GM19023 (cell line): ENCODE data around the gene RAPGEF4.

Source experiments
- ATAC-seq: cut with Tn5 transposase; IDR thresholded peaks from one replicate; pipeline ENCODE4 v1.9.1; 2021; ENCODE audit warnings: mild to moderate bottlenecking, moderate library complexity; ENCODE audit not compliant: unreplicated experiment

Gene RAPGEF4

DNA sequence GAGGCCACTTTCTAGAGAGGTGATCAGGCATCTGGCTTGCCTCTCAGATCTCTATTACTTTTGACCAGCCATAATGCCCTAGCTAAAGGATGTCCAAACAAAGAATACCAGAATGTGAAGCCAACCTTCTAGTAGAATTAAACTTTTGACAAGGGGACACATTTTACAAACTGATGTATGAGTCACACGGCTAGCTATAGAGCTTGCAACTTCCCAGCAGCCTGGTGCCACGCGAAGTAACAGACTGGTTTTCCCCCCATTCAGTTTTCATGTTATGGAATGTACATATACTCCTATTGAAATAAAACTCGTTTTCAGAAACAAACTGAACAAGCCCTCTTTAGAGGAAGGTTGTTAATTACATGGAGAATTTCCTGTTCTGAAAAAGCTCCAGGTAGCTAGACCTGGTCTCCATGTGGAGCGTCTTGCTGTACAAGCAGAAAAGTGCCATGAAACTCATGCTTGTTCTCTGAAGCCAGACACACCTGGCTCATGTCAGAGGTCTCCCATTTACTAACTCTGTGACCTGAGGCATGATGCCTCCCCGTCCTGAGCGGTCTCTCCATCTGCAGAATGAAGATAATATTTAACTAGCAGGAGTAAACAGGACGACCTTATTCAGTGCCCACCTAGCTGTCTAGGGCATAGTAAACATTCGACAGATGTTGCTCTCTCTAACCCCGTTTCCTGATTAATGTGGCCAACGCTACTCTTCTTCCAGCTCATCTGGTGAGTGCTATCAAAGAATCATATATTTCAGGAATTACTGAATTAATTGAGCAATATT is 258.5 kb downstream of the RAPGEF4 start:
- ATAC-seq: no peak

DNA sequence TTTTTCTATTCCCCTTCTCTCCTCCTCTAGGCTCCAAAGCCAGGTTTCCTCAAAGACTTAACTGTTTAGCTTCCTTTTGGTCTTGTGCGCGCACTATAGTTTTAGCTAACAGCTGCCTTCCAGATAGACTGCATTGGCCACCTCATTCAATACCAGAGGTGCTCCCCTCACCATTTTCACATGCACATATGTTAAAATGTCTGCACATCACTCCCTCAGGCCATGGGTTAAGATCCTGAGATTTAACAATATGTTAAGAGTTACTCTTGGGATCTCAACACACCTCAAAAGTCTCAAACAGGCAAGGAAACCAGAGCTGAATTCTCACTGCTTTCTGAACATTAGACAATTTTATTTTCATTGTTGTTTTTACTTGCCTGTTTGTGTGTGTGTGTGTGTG is 259.2 kb downstream of the RAPGEF4 start:
- ATAC-seq: no peak

DNA sequence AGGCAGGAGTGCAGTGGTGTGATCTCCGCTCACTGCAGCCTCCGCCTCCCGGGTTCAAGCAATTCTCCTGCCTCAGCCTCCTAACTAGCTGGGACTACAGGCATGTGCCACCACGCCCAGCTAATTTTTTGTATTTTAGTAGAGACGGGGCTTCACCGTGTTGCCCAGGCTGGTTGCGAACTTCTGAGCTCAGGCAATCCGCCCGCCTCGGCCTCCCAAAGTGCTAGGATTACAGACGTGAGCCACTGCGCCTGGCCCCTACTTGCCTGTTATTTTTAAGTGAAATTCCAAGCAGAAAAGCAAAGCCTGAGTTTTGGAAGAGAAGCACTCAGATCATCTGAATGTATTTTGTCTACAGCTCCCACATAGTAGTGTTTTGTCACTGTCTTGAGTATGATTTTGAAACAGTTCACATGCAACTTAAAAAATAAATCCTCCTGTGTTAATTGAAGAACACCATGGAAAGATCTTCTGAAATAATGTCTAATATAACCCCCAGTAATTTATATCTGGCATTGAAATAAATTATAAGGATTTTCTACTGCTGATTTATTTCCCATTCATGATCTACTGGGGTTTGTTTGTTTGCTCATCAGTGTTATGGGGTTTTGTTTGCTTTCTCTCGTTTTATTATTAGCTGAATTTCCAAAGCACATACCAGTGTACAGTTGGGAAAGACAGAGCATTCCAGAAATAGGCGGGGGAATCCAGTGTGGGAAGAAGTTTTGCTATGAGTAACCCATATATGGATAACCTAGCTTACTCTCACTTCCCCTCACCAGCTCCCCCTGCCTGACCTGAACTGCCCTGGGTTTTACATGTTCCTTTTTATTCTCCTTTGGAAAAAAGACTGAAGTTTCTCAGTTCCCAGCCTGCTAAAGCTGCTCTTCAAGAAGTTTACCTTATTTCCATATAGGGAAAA is 259.9 kb downstream of the RAPGEF4 start:
- ATAC-seq: no peak

DNA sequence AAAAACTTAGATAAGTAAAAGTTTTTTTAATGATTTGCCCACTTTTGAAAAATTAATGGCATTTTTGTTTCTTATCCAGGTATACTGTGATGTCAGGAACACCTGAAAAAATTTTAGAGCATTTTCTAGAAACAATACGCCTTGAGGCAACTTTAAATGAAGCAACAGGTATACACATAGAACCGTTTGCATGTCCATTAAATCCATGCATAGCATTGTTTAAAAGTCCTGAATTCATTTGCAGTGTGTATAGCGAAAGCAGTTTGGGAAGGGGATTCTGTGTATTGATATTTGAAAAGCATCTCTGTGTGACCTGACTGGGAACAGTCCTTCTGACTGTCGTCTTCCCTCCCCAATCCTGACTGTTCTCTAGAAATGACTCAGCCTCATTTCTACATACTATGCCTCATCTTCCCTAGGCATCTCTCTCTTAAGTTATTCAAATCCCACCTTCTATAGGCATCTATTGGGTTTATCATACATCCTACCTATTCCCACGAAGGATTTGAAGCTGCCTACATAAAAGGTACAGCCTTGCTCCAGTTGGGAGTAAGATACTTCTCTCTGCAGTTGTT is 260.8 kb downstream of the RAPGEF4 start:
- no peak for ATAC-seq

DNA sequence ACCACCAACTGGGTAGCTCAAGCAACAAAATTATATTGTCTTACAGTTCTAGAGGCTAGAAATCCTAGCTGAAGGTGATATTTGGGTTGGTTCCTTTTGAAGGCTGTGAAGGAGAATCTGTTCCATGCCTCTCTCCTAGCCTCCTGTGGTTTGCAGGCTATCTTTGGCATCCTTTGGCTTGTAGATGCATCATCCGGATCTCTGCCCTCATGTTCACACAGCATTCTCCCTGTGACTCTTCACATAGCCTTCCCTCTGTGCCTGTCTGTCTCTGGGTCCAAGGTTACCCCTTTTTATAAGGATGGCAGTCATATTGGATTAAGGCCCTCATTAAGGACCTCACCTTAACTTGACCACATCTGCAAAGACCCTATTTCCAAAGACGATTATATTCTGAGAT is 261.4 kb downstream of the RAPGEF4 start:
- ATAC-seq: no peak

DNA sequence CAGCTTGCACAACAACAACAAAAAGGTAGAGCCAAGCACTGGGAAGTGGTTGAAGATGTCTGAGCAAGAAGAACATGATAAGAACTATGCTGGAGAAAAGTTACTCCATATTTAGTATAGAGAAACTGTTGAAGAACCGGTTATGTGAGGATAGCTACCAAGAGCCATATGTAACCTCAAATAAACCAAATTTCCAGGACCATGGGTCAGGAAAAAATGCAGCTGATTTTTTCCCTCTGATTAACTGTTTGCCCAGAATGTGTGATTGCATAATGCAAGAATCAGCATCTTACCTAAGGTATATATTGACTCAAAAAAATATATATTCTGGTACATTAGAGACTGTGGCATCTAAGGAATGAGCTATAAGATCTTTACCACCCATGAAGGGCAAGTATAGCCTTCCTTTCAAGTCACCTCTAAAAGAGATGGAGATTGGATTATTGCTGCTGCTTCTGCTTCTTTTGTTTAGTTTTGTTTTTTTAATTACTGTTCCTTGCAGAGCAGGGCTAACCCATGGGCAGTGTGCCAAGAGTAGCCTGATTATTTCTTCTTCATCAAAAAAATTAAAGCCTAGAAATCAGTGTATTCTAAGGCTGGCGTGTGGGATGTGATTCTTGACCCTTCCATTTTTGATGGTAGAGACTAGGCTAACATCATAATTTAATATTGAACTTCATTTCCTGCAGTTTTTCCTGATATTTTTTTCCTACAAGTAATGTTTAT is 263.1 kb downstream of the RAPGEF4 start:
- ATAC-seq: no peak

DNA sequence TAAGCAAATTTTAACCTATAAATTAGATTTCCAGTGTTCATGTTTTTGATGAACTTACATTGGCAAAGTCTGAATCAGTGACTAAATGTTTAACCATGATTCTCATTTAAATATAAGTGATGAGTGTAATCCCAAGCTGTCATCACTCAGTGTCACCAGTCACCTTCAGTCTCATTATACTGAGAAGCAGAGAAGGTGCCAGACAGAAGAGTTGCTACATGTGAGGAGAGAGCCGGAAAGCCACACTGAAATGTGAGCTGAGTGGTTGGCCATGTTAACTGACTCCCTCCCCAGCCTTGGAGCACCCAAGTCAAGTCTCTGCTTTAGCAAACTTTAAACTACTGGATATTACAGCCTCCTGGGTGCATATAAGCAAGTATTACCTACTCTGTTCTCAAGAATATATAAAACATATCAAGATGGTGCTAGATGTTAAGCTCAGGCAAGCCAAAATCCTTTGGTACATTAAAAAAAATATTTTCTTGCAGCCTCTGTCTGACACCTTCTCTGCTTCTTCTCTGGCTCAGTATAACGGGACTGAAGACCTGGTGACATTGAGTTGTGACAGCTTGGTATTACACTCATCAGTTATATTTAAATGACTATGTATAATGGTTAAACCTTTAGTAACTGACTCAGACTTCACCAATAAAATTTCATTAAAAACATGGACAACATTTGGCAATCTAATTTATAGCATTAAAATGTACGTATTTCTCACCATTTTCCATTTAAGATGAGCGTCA is 264.2 kb downstream of the RAPGEF4 start:
- no peak for ATAC-seq

DNA sequence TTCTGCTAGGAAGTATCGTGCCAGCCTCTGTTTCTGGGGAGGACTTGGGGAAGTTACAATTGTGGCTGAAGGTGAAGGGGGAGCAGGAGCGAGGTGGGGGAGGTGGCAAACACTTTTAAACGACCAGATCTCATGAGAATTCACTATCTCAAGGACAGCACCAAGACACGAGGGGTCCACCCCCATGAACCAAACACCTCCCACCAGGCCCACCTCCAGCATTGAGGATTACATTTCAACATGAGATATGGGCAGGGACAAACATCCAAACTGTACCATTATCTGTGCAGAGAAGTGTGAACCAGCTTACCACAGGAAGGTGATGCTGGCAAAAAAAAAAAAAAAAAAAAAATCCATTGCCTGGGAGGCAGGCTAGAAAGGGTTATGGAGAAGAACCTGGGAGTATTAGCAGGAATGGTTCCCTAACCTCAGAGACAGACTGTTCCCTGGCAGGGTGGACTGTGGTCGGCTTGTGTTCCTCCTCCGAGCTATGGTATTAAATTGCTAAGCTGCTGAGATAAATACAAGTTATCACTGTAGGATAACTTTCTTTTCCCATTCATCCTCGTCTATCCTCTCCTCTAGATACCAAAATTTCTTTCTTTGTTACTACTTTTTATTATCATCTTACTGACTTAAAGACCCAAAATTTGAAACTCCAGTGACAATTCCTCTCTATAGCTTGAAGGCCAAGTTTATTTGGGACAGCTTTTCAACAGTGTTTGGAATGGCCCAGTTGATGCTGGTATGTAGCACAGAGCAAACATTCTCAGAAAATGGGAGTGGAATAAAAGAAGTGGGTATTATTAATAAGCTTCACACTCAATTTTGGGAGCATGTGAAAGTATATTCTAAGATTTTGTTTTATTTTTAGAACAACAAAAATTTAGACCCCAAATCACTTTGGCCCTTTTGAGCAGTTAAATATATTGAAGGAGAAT is 266.3 kb downstream of the RAPGEF4 start:
- ATAC-seq: no peak

DNA sequence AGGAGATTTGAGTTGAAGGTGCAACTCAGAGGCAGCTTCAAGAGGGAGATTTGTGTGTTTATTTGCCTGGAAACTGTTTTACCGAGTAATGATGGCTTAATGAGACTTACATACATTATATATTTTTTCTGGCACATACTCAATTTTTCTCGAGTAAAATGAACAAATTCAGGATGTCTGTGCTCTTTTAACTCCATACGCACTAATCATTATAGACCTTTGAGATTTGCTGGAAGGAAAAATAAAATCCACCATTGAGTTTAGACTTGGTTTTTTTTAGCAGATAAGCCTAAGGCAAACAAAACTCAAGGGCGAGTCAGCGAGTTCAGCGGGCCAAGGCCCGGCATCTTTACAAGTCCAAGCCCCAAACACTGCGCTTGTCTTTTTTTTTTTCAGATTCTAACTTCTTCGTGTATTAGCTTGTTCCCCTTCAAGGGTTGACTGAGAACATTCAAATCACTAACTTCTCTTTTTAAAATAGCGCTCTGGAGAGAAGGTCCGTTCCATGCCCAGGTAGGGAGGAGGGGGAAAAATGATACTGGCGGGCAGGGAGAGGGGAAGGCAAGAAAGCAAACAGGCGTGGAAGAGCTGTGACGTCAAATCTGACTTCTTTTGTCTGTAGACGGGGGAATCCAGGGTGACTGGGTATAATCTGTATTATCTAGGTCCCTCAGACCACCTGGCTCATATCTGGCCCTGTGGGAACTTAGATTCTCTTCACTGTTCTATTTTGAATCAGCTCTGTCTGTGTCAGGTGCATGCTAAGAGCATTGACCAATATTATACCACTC is 267.3 kb downstream of the RAPGEF4 start:
- ATAC-seq: no peak

DNA sequence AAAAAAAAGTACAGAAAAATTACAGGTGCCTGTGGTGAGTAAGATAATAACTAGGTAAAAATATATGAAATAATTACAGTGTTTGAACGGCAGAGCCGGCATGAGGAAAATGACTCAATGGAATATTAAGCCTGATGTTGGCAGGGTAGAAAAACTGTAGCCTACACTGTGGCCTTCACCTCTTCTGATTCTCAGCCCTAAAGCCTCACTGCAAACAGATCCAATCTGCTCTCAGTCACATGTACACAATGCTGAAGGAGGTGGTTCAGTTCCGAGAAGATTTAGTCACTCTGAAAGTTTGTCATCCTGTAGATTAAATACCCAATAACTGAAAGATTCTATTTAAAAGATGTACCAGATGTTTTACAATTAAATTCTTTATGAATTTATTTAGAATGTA is 273.1 kb downstream of the RAPGEF4 start:
- no peak for ATAC-seq

DNA sequence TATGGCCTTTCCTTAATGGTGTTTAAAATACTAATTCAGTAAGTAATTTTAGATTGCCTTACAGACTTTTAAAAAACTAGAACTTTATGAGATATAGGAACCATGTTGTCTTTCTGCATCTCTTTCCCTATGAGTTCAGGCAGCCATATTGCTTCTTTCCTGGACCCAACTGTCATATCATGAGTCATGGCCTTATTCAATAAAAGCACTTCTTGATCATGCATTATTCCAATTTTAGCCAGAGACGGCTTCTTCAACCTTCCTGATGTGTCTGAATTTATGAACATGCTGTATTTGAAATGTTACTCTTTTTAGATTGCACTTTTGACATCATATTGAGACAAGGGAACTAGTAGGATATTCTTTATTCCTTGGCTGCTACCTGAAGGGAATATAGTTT is 274.6 kb downstream of the RAPGEF4 start:
- no peak for ATAC-seq

DNA sequence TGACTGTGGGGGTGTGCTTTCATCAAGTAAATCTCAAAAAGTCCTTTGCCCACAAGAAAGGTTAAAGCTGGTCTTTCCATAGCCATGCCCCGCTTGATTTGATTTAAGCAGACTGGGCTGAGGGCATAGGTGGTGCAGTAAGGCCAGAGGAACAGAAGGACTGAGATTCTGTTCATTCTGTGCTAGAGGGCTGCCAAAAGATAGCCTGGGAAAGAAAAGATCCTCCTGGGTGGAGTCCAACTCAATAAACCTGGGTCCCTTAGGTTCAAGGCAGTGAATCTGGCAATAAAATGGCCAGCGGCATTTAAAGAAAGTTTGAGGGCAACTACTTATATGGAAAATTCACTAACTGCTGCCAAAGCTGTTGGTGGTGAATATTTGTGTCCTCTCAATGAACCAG is 280.8 kb downstream of the RAPGEF4 start:
- ATAC-seq: no peak

DNA sequence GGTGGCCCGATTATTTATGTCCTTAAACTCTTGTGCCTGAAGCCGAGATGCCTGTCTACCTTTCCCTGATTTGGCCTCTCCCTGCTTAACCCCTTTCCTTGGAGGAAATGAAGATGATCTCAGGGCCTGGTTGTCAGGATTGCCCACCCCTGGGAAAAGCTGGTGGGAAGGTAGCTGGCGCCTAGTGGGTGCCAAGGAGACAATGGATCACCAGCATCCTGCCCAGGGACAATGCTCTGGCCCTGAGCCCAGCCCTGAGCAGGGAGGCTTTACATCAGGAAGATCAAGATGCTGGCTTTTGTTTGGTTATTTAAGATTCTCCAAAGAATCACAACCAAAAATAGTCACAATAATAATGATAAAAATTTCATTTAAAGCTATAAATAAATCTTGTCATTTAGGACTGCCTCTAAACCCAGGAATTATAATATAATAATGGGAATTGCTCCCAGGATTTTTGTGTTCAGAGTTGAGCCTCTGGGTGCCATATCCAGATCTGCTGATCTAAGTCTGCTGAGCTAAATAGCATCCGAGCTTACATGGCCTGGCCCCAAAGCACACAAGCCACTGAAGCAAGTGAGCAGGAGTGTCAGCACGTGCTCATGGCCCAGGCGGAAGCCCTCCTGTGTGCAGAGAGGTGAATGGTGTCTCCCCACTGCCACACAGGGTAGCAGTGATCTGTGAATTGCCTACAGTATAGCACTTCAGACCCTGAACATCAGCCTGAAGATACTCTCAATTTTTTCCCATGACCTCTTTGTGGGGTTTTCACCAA is 282.2 kb downstream of the RAPGEF4 start:
- ATAC-seq: no peak

DNA sequence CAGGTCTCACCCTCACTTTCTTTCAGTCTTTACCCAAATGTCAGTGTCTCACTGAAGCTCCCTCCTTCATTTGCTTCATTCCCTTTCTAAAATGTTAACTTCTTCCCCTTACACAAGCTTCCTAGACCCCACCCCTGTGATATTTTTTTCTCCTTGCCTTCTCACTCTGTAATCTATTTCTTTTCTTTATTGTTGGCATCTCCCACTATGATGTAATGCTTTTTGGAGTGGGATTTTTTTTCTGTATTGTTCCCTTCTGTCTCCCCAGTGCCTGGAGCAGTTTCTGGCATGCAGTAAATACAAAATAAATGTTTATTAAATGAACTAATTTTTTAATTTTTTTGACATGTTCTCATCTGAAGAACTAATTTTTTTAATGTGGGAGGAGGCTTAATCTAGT is 284.1 kb downstream of the RAPGEF4 start:
- ATAC-seq: no peak

DNA sequence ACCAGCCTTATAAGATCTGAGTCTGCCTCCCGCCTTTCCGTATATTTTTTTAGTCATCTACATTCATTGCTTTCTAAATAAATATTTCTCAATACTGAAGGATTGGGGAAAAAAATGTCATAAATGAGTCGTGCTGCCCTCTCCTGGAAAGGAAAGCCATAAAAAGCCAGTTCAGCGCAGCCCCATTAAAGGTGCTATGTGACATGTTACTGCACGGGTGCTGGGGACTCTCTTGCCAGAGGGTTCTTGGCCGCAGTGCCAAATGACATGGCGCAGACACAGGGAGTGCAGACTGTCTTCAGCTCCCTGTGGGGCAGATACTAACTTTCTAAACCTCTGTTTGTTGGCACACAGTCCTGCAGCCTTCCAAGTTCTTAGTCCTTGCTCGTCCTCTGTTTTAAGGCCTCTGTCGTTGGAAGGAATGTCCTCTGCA is 286.3 kb downstream of the RAPGEF4 start:
- ATAC-seq: no peak

DNA sequence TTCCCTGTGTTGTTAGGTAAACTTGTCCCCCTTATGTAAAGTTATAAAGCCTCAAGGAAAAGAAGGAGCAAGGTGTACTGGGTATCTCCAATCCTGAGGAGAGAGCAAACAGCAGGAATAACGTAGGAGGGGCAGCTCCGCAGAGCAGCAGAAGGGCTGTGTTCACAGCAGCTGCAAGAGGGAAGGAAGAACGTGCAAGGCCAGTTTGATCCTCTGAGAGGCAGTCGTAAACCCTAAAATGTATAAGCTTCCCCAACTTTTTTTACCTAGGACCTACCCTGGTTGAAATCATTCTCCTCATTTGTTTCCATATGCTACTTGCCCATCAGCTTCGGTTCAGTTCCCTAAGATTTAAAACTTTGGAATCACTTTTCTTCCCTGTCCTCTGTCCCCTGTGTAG is 288.1 kb downstream of the RAPGEF4 start:
- no peak for ATAC-seq

DNA sequence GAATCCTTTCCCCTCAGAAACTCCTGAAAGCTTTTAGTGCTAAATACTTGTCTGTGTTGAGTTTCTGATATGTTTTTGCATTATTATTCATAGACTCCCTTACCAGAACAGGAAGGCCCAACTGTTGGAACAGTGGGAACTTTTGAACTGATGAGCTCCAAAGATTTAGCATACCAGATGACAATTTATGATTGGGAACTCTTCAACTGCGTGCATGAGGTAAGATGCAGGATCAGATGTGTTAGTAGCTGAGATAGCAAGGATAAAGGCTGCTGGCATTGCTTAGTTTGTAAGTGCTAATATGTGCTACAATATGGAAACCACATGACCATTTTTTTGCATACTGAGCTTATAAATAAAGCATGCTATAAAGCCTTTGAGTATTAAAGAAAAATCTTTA is 290.8 kb downstream of the RAPGEF4 start:
- no peak for ATAC-seq
